ENCODE measurements around the gene DYRK1A. TPM values are rescaled to one million over a fixed set of nuclear protein-coding genes. Genes with fewer than 3 reads are reported as not detected.

The DYRK1A gene
- total RNA-seq, 2 experiments from 2014 or later: 51.1 to 76.9 TPM

GRCh38 chr21:37552496-37553029 is 186.0 kb downstream of the DYRK1A start:
- ChIA-PET POLR2A (no interaction called here), CTCF (no interaction called here)
- DNase-seq (no peak), ATAC-seq (no peak)
- H3K4me3 Mint-ChIP-seq: no peak overlapping the region
- no peaks in the 10 kb centered on the region for H3K9me3 Mint-ChIP-seq (ENCODE audit: low read depth)
- no peak overlapping the region for H3K27ac Mint-ChIP-seq
- no peaks in the 10 kb centered on the region for H3K36me3 Mint-ChIP-seq (ENCODE audit: low read depth)
- intact Hi-C loops (cut with DNase I, micrococcal nuclease): no loop called here
- H3K4me1 Mint-ChIP-seq: peaks cover 2% of the 10 kb centered on the region
- H3K27me3 Mint-ChIP-seq: peaks cover 5% of the 10 kb centered on the region

GRCh38 chr21:37553078-37553481 is 186.5 kb downstream of the DYRK1A start:
- H3K9me3 Mint-ChIP-seq (ENCODE audit: low read depth): no peaks in the 10 kb centered on the region
- peaks cover 5% of the 10 kb centered on the region for H3K27me3 Mint-ChIP-seq
- DNase-seq (no peak), ATAC-seq (no peak)
- intact Hi-C loops (cut with DNase I, micrococcal nuclease): no loop called here
- no peaks in the 10 kb centered on the region for H3K4me1 Mint-ChIP-seq
- ChIA-PET POLR2A (no interaction called here), CTCF (no interaction called here)
- no peak overlapping the region for H3K27ac Mint-ChIP-seq
- no peaks in the 10 kb centered on the region for H3K36me3 Mint-ChIP-seq (ENCODE audit: low read depth)
- no peak overlapping the region for H3K4me3 Mint-ChIP-seq

GRCh38 chr21:37554661-37555379 is 188.2 kb downstream of the DYRK1A start:
- ChIA-PET POLR2A (interaction anchor here (1.3 kb wide), 1 partner anchor 9 kb away, joined by 3 read pairs; no protein-coding TSS in a partner anchor), CTCF (interaction anchor here (0.7 to 1.3 kb wide), 2 partner anchors 8 to 9 kb away, joined by 3 to 6 read pairs; no protein-coding TSS in a partner anchor)
- Mint-ChIP-seq H3K27ac (no peak overlapping the region), H3K4me3 (no peak overlapping the region), H3K4me1 (no peaks in the 10 kb centered on the region), H3K27me3 (peaks cover 5% of the 10 kb centered on the region), H3K9me3 (ENCODE audit: low read depth) (peaks cover 6% of the 10 kb centered on the region), H3K36me3 (ENCODE audit: low read depth) (no peaks in the 10 kb centered on the region)
- intact Hi-C loops (cut with DNase I, micrococcal nuclease): no loop called here
- ATAC-seq: no peak
- DNase-seq: no peak

GRCh38 chr21:37555672-37556261 is 189.2 kb downstream of the DYRK1A start:
- Mint-ChIP-seq H3K4me3 (no peak overlapping the region), H3K36me3 (ENCODE audit: low read depth) (no peaks in the 10 kb centered on the region), H3K4me1 (no peaks in the 10 kb centered on the region), H3K9me3 (ENCODE audit: low read depth) (peaks cover 6% of the 10 kb centered on the region), H3K27me3 (peaks cover 5% of the 10 kb centered on the region), H3K27ac (no peak overlapping the region)
- intact Hi-C loops (cut with DNase I, micrococcal nuclease): no loop called here
- ChIA-PET POLR2A (interaction anchor here (1.3 kb wide), 1 partner anchor 8 kb away, joined by 3 read pairs; no protein-coding TSS in a partner anchor), CTCF (interaction anchor here (1.3 kb wide), 1 partner anchor 8 kb away, joined by 6 read pairs; no protein-coding TSS in a partner anchor)
- DNase-seq: no peak
- ATAC-seq: no peak

DNA sequence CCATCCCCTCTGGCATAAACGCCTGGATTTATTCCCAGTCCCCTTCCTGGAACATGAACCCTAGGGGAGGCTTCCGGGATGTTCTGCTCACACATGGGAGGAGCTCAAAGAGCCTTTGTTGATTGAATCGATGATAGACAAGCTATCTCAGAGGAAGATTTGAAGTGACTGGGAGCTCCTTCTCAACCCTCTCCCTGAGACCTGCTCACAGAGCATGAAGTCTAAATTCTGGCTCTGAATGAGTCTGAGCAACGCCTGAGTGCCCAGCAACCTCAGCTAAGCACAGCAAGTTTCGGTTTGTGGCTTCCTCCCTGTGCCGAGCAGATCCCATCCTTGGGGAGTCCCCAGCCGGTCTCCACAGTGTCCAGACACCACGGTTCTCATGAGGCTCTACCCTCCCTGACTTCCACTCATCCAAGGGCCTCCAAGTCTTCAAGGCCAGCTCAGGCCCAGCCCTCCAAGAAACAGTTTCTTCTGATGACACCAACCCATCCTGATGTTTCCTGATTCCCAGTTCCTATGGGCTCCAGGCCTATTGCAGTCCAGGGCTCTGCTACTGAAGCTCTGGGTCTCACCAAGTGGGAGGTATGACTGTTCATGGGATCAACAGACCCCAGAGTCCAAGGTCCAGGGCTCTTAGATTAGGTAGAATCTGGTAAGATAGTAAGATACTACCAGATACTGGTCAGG is 190.8 kb downstream of the DYRK1A start:
- ChIA-PET POLR2A (no interaction called here), CTCF (interaction anchor here (0.7 kb wide), 2 partner anchors 133 to 384 kb away, joined by 3 to 4 read pairs; no protein-coding TSS in a partner anchor)
- DNase-seq (no peak), ATAC-seq (no peak)
- Mint-ChIP-seq H3K4me3 (no peak overlapping the region), H3K27ac (no peak overlapping the region), H3K27me3 (peaks cover 5% of the 10 kb centered on the region), H3K4me1 (no peaks in the 10 kb centered on the region), H3K36me3 (ENCODE audit: low read depth) (no peaks in the 10 kb centered on the region), H3K9me3 (ENCODE audit: low read depth) (peaks cover 6% of the 10 kb centered on the region)
- intact Hi-C loops (cut with DNase I, micrococcal nuclease): no loop called here

DNA sequence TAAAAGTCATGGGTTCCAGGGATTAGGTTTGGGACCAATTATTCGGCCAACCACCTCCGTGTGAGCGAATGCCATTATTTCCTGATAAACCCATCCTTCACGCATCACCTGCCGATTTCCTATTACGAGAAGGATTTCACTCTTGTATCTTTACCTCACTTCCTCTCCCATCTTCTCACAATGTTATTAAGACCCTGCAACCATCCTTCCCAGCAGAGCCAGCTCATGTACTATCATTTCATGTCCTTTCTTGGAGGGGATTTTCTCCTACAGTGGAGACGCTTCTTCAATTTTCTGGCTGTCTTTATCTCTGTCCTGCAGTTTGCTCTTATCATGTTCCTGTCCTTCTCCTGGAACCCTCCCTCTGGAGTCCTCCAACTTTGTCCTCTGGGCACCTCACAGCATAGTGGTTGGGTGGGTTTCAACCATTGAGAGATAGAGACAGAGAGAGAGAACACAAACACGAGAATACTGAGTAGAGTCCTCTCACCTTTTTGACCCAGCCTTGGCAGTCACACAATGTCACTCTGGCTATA is 192.2 kb downstream of the DYRK1A start:
- POLR2A ChIA-PET: no interaction called here
- CTCF ChIA-PET: interaction anchor here (0.5 kb wide), 1 partner anchor 84 kb away, joined by 3 read pairs; no protein-coding TSS in a partner anchor
- no peak for DNase-seq
- no peak for ATAC-seq
- H3K4me1 Mint-ChIP-seq: peaks cover 6% of the 10 kb centered on the region
- H3K27ac Mint-ChIP-seq: no peak overlapping the region
- peaks cover 5% of the 10 kb centered on the region for H3K27me3 Mint-ChIP-seq
- no peak overlapping the region for H3K4me3 Mint-ChIP-seq
- no peaks in the 10 kb centered on the region for H3K36me3 Mint-ChIP-seq (ENCODE audit: low read depth)
- intact Hi-C loops (cut with DNase I, micrococcal nuclease): no loop called here
- peaks cover 6% of the 10 kb centered on the region for H3K9me3 Mint-ChIP-seq (ENCODE audit: low read depth)

GRCh38 chr21:37560385-37560784 is 193.8 kb downstream of the DYRK1A start:
- DNase-seq (no peak), ATAC-seq (no peak)
- H3K27me3 Mint-ChIP-seq: peaks cover 5% of the 10 kb centered on the region
- H3K27ac Mint-ChIP-seq: no peak overlapping the region
- H3K36me3 Mint-ChIP-seq (ENCODE audit: low read depth): no peaks in the 10 kb centered on the region
- intact Hi-C loops (cut with DNase I, micrococcal nuclease): loop anchor here (5.0 to 10.0 kb wide), 4 partner anchors 338 to 1244 kb away; partner anchors contain the start of genes ETS2 (in 1 of the 2) and HLCS (in 1 of the 2)
- ChIA-PET POLR2A (no interaction called here), CTCF (no interaction called here)
- H3K9me3 Mint-ChIP-seq (ENCODE audit: low read depth): peaks cover 6% of the 10 kb centered on the region
- H3K4me1 Mint-ChIP-seq: peaks cover 16% of the 10 kb centered on the region
- no peak overlapping the region for H3K4me3 Mint-ChIP-seq

DNA sequence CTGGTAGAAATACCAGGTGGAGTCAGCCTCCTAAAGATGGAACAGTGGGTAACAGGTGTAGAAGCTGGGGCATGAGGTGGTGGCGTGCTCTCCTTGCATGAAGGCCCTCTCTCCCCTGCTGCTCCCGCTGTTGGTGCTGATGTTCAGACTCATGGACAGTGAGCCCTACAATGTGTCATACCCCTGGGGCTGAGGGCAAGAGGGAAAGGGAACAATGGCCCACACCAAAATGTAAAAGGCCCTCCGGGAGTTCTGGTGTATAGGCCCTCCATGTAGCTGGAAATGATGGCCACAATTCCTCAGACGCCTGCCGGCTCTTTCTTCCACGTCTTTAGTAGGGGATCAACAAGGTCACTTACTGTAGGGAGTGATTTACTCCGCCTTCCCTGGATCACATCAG is 194.9 kb downstream of the DYRK1A start:
- H3K27ac Mint-ChIP-seq: no peak overlapping the region
- intact Hi-C loops (cut with DNase I, micrococcal nuclease): loop anchor here (5.0 to 10.0 kb wide), 4 partner anchors 339 to 1243 kb away; partner anchors contain the start of genes ETS2 (in 1 of the 2) and HLCS (in 1 of the 2)
- no peak overlapping the region for H3K4me3 Mint-ChIP-seq
- ChIA-PET POLR2A (no interaction called here), CTCF (no interaction called here)
- ATAC-seq (no peak), DNase-seq (no peak)
- peaks cover 6% of the 10 kb centered on the region for H3K9me3 Mint-ChIP-seq (ENCODE audit: low read depth)
- no peaks in the 10 kb centered on the region for H3K27me3 Mint-ChIP-seq
- H3K4me1 Mint-ChIP-seq: peaks cover 23% of the 10 kb centered on the region
- no peaks in the 10 kb centered on the region for H3K36me3 Mint-ChIP-seq (ENCODE audit: low read depth)

- Mint-ChIP-seq H3K27ac (peak overlapping the region; percentile 89), H3K27me3 (no peaks in the 10 kb centered on the region), H3K36me3 (ENCODE audit: low read depth) (no peaks in the 10 kb centered on the region), H3K4me1 (peaks cover 23% of the 10 kb centered on the region), H3K9me3 (ENCODE audit: low read depth) (peaks cover 6% of the 10 kb centered on the region), H3K4me3 (peak overlapping the region; percentile 88)
- ChIA-PET POLR2A (no interaction called here), CTCF (interaction anchor here (0.7 kb wide), 2 partner anchors 8 to 71 kb away, joined by 3 read pairs; no protein-coding TSS in a partner anchor)
- intact Hi-C loops (cut with DNase I, micrococcal nuclease): loop anchor here (2.0 to 10.0 kb wide), 5 partner anchors 295 to 1243 kb away; partner anchors contain the start of genes ETS2 (in 1 of the 2), HLCS (in 1 of the 2) and VPS26C (in 1 of the 2)
- ATAC-seq: no peak
- DNase-seq: no peak
Measured at GRCh38 chr21:37561941-37562919, 195.7 kb downstream of the DYRK1A start.

All from activated CD4-positive, alpha-beta T cell treated with anti-CD3 and anti-CD28 coated beads for 36 hours (primary cell).